GM23338 (cell line): ENCODE results near the gene FAM53B. TPM values are rescaled to one million over a fixed set of nuclear protein-coding genes. Genes with fewer than 3 reads are reported as not detected.

Experiments used
- ATAC-seq: fragments of 200-7000 bp; cut with Tn5 transposase; 3 replicates; pipeline ENCODE4 v1.9.1; 2020
- DNase-seq: peaks from one replicate; pipeline ENCODE4 v3.0.0-alpha.2; 2015; ENCODE audit warnings: low spot score
- H2AFZ ChIP-seq: fragments of 200-600 bp; sonication (generic); 2 replicates; pipeline ENCODE4 v1.8.0; 2016; ENCODE audit warnings: antibody characterized with exemption, mild to moderate bottlenecking, moderate library complexity
- H3F3A ChIP-seq: fragments of 200-600 bp; sonication (generic); replicated peaks from 2 replicates; pipeline ENCODE4 v1.8.0; 2017; ENCODE audit warnings: antibody characterized with exemption, mixed run types, low read depth
- H3K27ac ChIP-seq: fragments of 200-600 bp; sonication (generic); 2 replicates; pipeline ENCODE4 v1.6.1; 2016; ENCODE audit warnings: low read depth
- H3K27me3 ChIP-seq: fragments of 200-600 bp; sonication (generic); 2 replicates; pipeline ENCODE4 v1.8.0; 2016; ENCODE audit warnings: mild to moderate bottlenecking, mixed run types, moderate library complexity; ENCODE audit not compliant: insufficient read depth
- H3K36me3 ChIP-seq: fragments of 200-600 bp; sonication (generic); 2 replicates; pipeline ENCODE4 v1.8.0; 2016; ENCODE audit warnings: mild to moderate bottlenecking; ENCODE audit not compliant: insufficient read depth
- H3K4me1 ChIP-seq: fragments of 200-600 bp; sonication (generic); 2 replicates; pipeline ENCODE4 v1.8.0; 2016; ENCODE audit warnings: mild to moderate bottlenecking, moderate library complexity; ENCODE audit not compliant: insufficient read depth
- H3K4me2 ChIP-seq: fragments of 200-600 bp; sonication (generic); 2 replicates; pipeline ENCODE4 v1.7.1; 2017; ENCODE audit warnings: mixed run types
- H3K4me3 ChIP-seq: fragments of 200-600 bp; sonication (generic); 2 replicates; pipeline ENCODE4 v1.6.1; 2016; ENCODE audit warnings: mixed run types
- H3K79me2 ChIP-seq: fragments of 200-600 bp; sonication (generic); replicated peaks from 2 replicates; pipeline ENCODE4 v1.8.0; 2017; ENCODE audit warnings: mild to moderate bottlenecking; ENCODE audit not compliant: insufficient read depth
- H3K9me2 ChIP-seq: fragments of 200-600 bp; sonication (generic); 2 replicates; pipeline ENCODE4 v1.8.0; 2017; ENCODE audit not compliant: insufficient read depth
- H4K20me1 ChIP-seq: fragments of 200-600 bp; sonication (generic); replicated peaks from 2 replicates; pipeline ENCODE4 v1.8.0; 2017; ENCODE audit warnings: mild to moderate bottlenecking; ENCODE audit not compliant: insufficient read depth
- H3K27ac Mint-ChIP-seq: 2 replicates; pipeline ENCODE4 v1.8.0; 2020; ENCODE audit warnings: inconsistent platforms, mild to moderate bottlenecking, moderate library complexity, mixed read lengths
- H3K27me3 Mint-ChIP-seq: 3 replicates; pipeline ENCODE4 v1.8.0; 2022; ENCODE audit warnings: low read depth, mild to moderate bottlenecking, moderate library complexity, mixed read lengths, inconsistent platforms; ENCODE audit not compliant: insufficient read depth, poor library complexity
- H3K36me3 Mint-ChIP-seq: 3 replicates; pipeline ENCODE4 v1.8.0; 2021; ENCODE audit warnings: low read depth, mild to moderate bottlenecking, inconsistent platforms, moderate library complexity, mixed read lengths
- H3K4me1 Mint-ChIP-seq: 3 replicates; pipeline ENCODE4 v1.8.0; 2020; ENCODE audit warnings: mild to moderate bottlenecking, inconsistent platforms, mixed read lengths
- H3K4me3 Mint-ChIP-seq: 3 replicates; pipeline ENCODE4 v1.8.0; 2021; ENCODE audit warnings: moderate library complexity, mild to moderate bottlenecking, inconsistent platforms, mixed read lengths
- H3K9me3 Mint-ChIP-seq: 3 replicates; pipeline ENCODE4 v1.8.0; 2020; ENCODE audit warnings: moderate library complexity, mild to moderate bottlenecking, inconsistent platforms, mixed read lengths
- CREB1 ChIP-seq: fragments of 250-450 bp; sonication (Bioruptor Pico); IDR thresholded peaks from 2 replicates; pipeline ENCODE4 v1.5.0; 2020; ENCODE audit warnings: low read depth, mild to moderate bottlenecking, moderate library complexity
- CTCF ChIP-seq, 2 experiments: fragments of 200-600 bp in 1 of 2; sonication (generic) in 1 of 2; conservative IDR thresholded peaks; 2 replicates each; pipeline versions ENCODE4 v1.5.1 to v1.6.1; 2016 to 2017; ENCODE audit warnings: antibody characterized with exemption in 2 of 2, low read depth in 2 of 2, mild to moderate bottlenecking in 2 of 2, moderate library complexity in 1 of 2
- ETS1 ChIP-seq: IDR thresholded peaks from 2 replicates; pipeline ENCODE4 v1.6.1; 2016; ENCODE audit warnings: antibody characterized with exemption
- EZH2 ChIP-seq: fragments of 200-600 bp; sonication (generic); IDR thresholded peaks from one replicate; pipeline ENCODE4 v1.8.0; 2017; ENCODE audit warnings: antibody characterized with exemption, mild to moderate bottlenecking, low read depth; ENCODE audit not compliant: unreplicated experiment
- EZH2phosphoT487 ChIP-seq: fragments of 200-600 bp; sonication (generic); IDR thresholded peaks from one replicate; pipeline ENCODE4 v1.8.1; 2018; ENCODE audit warnings: antibody characterized with exemption; ENCODE audit not compliant: unreplicated experiment
- JUNB ChIP-seq: IDR thresholded peaks from one replicate; pipeline ENCODE4 v1.6.1; 2016; ENCODE audit warnings: antibody characterized with exemption; ENCODE audit not compliant: unreplicated experiment
- NANOG ChIP-seq: IDR thresholded peaks from 2 replicates; pipeline ENCODE4 v1.6.1; 2016; ENCODE audit warnings: antibody characterized with exemption, borderline replicate concordance
- REST ChIP-seq: IDR thresholded peaks from one replicate; pipeline ENCODE4 v1.6.1; 2018; ENCODE audit warnings: antibody characterized with exemption; ENCODE audit not compliant: unreplicated experiment
- STAT1 ChIP-seq: IDR thresholded peaks from one replicate; pipeline ENCODE4 v1.6.1; 2016; ENCODE audit warnings: antibody characterized with exemption; ENCODE audit not compliant: unreplicated experiment
- ZNF114 ChIP-seq: fragments of 250-450 bp; sonication (Bioruptor Pico); IDR thresholded peaks from 2 replicates; pipeline ENCODE4 v1.5.0; 2020; ENCODE audit warnings: mild to moderate bottlenecking, moderate library complexity
- polyA plus RNA-seq: library from polyadenylated mRNA; unstranded; fragments of >200 nt; fragmentation: Nextera tagmentation; extraction: Ambion mirVana; gene quantifications from 2 replicates; pipeline ENCODE4 v1.2.1, GENCODE V29; 2016
- total RNA-seq: library from RNA; depleted of rRNA; stranded (reverse); fragments of >200 nt; shearing (Covaris generic); gene quantifications from 2 replicates; pipeline ENCODE4 v1.2.3, GENCODE V29; 2014

Gene FAM53B
- total and polyA plus RNA-seq, 2 experiments from 2014 or later = 3.0 to 20.3 TPM

GRCh38 chr10:124739986-124740368, 4.2 kb downstream of the FAM53B start:
- Mint-ChIP-seq H3K27me3 (peaks cover 39% of the 10 kb centered on the region), H3K4me1 (peaks cover 70% of the 10 kb centered on the region), H3K9me3 (no peaks in the 10 kb centered on the region), H3K36me3 (no peaks in the 10 kb centered on the region), H3K27ac (0 out of 2 replicates have a peak overlapping the region, but pooled peaks have one; percentile 18), H3K4me3 (peak overlapping the region; percentile 55)
- H3K4me2 ChIP-seq = peak overlapping the region; percentile 44
- no peak overlapping the region for H2AFZ ChIP-seq
- DNase-seq = peak; percentile 35
- peak overlapping the region; percentile 21; the same call in 1 of the 2 replicates for H3K4me3 ChIP-seq
- H3K4me1 ChIP-seq = peaks cover 61% of the 10 kb centered on the region
- no peak for TF ChIP-seq REST
- TF ChIP-seq STAT1 = no peak
- no peak for TF ChIP-seq NANOG
- TF ChIP-seq EZH2phosphoT487 = no peak
- no peak for ATAC-seq
- H3K36me3 ChIP-seq = no peaks in the 10 kb centered on the region
- peaks cover 29% of the 10 kb centered on the region for H3K27me3 ChIP-seq
- 0 out of 2 replicates have a peak, but pooled peaks cover 3% of the 10 kb centered on the region for H3F3A ChIP-seq
- H3K27ac ChIP-seq = no peak overlapping the region
- H3K79me2 ChIP-seq = peaks cover 24% of the 10 kb centered on the region
- no peaks in the 10 kb centered on the region for H3K9me2 ChIP-seq
- H4K20me1 ChIP-seq = peaks cover 24% of the 10 kb centered on the region

- H3K36me3 ChIP-seq = no peaks in the 10 kb centered on the region
- no peak overlapping the region for H2AFZ ChIP-seq
- Mint-ChIP-seq H3K4me3 (peak overlapping the region; percentile 55), H3K9me3 (no peaks in the 10 kb centered on the region), H3K27me3 (peaks cover 39% of the 10 kb centered on the region), H3K36me3 (no peaks in the 10 kb centered on the region), H3K4me1 (peaks cover 66% of the 10 kb centered on the region), H3K27ac (0 out of 2 replicates have a peak overlapping the region, but pooled peaks have one; percentile 18)
- no peak for ATAC-seq
- peak overlapping the region; percentile 21; the same call in 1 of the 2 replicates for H3K4me3 ChIP-seq
- peaks cover 57% of the 10 kb centered on the region for H3K4me1 ChIP-seq
- peak; percentile 33 for DNase-seq
- peaks cover 29% of the 10 kb centered on the region for H3K27me3 ChIP-seq
- H3K27ac ChIP-seq = no peak overlapping the region
- H3K79me2 ChIP-seq = peaks cover 24% of the 10 kb centered on the region
- H3F3A ChIP-seq = 0 out of 2 replicates have a peak, but pooled peaks cover 3% of the 10 kb centered on the region
- H3K9me2 ChIP-seq = no peaks in the 10 kb centered on the region
- H3K4me2 ChIP-seq = peak overlapping the region; percentile 44
- H4K20me1 ChIP-seq = peaks cover 26% of the 10 kb centered on the region
- no peak for TF ChIP-seq CREB1
- no peak for TF ChIP-seq EZH2
- TF ChIP-seq ZNF114 (CRISPR knock-in tag) = no peak
- no peak for TF ChIP-seq ETS1
- TF ChIP-seq JUNB = no peak
- TF ChIP-seq CTCF (conservative IDR thresholded peaks at IDR 0.05; ENCODE audit: low read depth in 2 of 2) = no peak
- no peak for TF ChIP-seq EZH2phosphoT487
- TF ChIP-seq STAT1 = no peak
These were observed 4.9 kb downstream of the FAM53B start for GRCh38 chr10:124739119-124739921.
